HG03280 (cell line): ENCODE measurements around the gene GALNT2.

Experiments used
- ATAC-seq: cut with Tn5 transposase; IDR thresholded peaks from one replicate; pipeline ENCODE4 v1.9.1; 2021; ENCODE audit warnings: mild to moderate bottlenecking, moderate library complexity; ENCODE audit not compliant: unreplicated experiment

Gene GALNT2

DNA sequence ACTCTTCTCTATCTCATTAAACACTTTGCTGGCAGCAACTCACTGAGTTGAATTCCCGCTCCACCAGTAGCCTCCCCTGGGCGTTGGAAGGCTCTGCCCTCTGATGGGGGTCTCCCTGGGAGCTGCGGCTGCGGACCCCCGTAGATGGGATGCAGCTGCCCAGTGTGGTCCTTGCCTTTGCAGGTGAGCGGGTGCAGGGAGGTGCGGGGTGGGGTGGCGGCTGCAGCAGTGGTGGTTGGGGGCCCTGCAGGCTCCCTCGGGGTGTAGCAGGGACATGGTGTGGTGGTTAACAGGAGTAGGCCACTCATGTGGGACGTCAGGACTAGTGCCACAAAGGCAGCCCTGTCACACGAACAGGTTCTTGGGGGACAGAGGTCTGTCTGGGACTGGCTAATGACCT is 42.0 kb downstream of the GALNT2 start:
- ATAC-seq = no peak

DNA sequence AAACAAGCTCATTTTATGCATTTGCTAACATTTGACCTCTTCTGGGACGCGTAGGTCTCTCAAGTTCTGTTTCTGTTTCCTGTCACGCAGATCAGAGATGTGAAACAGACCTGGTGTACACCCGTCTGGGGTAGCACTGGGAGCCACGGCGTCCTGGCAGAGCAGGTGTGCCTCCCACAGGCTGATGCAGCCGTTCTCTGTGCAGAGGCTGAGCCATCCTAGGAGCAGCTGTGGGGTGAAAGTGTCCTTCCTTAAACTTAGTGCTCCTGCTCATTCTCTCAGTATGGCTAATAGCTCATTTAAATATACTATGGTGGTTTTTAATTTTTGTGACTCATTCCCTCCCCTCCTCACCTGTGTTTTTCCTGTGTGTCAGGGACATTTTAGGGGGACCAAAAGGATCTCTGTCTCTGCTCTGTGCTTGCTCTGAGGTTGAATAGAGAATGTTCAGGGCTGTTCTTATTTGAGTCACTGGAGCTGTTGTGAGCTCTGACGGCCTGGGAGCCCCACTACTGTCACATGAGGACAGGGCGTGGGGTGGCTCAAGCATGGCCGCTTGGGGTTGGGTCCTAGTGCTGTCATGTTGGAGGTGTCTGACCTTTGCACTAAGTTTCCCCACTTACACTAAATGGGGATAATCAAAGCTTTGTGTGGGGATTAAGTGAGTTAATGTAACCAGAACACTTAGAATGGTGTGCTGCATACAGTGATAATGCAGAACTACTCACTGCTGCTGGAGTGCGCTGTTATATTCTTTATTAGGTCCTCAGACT is 43.0 kb downstream of the GALNT2 start:
- ATAC-seq = peak; percentile 86

DNA sequence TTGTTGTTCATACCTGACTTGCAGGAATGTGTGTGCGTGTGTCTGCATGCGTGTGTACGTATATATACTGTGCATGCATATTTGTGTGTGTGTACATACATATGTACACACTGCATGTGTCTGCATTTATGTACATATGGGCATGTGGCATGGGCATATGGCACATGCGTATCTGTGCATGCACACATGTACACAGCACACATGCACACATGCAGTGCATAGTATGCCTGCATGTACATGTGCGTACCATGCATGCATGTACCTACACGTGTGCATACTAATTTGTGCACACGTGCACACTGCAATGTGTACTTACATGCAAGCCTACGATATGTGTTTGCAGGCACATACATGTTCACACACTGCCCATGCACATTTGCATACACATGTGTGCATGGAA is 43.9 kb downstream of the GALNT2 start:
- ATAC-seq = no peak

DNA sequence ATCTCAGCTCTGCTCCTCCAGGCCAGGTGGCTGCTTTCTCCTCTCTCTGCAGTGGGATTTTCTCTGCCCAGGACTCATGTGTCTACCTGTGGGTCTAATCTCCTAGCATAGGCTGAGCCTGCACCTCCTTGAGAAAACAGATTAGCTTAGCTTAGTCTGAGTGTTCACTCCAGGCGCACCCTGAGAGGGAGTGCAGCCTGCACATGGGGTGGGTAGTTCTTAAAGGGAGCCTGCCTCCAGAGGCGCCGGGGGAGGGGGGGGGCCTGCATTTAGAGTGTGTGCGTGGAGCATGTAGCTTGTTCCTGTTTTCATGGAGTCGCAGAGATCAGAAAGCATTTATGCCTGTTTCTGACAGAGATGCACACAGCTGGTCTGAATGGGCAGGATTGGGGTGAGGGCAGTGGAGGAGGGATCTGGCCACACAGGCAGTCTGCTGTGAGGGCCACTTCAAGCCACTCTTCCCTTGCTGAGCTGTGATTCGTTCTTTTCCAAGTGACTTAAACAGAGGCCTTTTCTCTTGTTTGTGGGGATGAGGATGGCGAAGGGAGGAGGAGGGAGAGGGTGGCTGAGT is 45.2 kb downstream of the GALNT2 start:
- no peak for ATAC-seq

DNA sequence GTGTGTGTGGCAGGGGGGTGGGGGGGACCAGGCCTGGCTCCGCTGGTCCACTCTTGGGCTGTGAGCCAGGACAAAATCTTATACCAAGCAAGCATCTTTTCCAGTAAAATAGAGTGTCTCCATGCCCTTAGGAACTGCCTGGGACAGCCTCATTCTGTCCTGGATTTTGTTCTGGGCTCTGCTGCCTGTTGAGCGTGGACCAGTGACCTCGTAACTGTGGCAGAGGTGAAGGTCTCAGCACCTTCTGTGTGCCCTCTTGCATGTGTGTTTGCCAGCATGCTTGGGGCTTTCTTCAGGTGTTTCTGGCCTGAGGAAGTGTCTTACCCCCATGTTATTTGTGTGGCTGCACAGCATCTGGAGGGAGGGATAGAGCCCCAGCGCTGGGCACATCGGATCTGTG is 45.7 kb downstream of the GALNT2 start:
- no peak for ATAC-seq

DNA sequence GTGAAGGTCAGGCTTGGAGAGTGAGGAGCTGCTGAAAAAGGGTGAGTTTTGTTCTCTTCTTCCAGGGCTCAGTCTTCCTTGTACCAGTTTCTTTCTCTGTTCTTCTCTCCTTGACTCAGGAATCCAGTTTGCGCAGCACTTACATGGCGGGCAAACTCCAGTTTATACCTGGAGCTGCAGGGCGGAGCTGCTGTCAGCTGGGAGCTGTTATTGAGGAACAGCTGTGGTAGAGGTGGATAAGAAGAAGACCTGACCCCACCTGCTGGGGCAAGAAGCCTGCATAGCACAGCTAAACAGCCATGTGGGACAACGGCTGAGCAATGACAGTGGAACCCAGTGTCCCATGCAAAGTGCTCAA is 46.2 kb downstream of the GALNT2 start:
- no peak for ATAC-seq

DNA sequence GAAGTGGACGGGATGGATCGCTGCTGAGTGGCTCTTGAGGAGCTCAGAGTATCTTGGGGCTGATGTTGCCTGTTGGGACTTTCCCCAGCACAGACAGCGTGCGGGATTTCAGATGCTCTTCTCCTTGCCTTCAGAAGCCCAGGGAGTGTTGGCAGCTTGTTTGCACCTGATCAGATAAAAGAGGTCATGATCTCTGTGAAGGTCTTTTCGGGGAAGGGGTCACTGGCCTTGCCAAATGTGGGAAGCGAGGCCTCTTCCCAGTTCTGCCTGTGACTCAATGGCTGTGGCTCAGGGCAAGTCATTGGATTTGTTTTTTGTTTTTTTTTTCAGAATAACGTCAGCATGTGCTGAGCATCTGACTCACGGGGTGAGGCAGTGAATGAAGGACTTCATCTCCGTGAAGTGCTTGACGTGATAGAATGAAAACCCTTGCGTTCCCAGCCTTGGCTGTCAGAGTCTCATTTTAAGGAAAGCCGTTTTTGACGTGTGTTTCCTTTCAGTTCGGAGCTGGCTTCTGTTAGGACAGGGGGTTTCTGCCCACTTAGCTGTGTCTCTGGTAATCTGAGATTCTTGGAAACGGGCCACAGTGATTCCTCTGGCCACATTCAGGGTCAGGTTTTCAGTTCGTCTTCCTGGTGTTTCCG is 46.7 kb downstream of the GALNT2 start:
- ATAC-seq = no peak

DNA sequence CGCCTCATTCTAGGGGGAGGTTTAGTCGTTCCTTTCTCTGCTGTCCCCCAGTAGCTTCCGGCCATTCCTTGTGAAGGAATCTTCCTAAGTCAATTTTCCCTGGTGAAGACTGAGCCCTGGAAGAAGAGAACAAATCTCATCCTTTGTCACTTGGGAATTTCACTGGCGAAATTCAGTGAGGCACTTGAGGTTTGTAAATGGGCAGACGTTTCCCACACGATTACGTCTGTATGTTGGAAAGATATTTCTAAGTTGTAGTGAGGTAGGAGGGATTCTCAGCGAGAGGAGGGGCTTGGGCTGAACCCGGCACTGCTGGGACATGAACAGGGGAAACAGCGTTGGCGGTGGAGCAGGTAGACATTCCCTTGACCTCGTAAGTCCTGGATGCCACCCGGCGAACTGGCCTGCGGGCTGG is 47.2 kb downstream of the GALNT2 start:
- no peak for ATAC-seq

DNA sequence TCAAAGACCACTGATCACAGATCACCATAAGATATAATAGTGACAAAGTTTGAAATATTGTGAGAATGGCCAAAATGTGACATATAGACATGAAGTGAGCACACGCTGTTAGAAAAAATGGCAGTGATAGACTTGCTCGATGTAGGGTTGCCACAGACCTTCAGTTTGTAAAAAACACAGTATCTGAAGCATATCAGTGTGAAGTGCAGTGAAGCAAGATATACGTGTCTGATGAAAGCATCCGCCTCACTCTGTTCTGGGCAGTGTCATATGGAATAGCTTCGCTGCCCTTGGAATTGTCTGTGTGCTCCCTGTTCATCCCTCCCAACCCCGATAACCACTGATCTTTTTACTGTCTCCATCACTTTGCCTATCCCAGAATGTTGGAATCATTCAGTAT is 50.7 kb downstream of the GALNT2 start:
- ATAC-seq = no peak

DNA sequence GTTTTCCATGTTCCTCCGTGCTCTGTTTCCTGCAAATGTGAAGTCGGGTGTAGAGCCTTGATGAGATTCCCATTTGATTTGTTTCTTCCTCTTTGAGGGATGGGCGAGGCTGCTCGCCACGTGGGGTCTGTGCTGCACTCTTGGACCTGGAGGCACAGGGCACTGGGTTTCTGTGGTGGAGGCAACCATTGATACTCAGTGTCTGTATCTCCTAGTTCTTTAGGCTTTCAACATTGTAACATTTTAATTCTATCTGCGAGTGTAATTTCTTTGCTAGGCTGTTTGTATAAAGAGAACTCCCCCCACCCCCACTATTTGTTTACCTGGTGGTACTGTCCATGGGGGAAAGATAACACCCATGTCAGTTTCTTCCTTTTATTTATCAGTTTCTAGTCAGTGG is 52.3 kb downstream of the GALNT2 start:
- no peak for ATAC-seq

DNA sequence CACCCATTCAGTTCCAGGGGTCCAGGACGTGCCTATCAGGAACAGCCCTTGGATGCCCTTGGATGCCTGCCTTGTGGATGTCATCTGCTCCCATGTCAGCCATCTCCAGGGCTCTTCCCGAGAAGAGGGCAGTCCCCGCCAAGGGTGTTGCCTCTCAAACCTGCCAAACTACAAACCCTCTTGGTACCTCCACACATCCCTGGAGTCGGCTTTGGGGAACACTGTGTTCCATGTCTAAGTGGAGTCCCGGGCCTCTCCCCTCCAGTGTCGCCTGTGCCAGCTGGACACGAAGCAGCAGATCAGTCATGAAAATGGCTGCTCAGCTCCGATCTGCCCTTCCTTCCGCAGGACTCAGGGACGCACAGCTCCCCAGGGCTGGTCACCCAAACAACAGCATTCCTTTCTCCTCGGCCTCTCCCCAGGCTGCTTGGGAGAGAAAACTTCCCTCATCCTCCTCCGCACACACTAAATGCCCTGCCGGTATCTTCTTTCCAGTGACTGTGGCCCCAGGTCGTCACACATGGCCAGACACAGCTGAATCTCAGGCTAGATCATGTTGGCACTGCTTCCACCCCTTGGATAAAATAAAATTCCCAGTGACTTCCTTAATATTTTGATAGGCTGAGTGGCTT is 53.4 kb downstream of the GALNT2 start:
- no peak for ATAC-seq

DNA sequence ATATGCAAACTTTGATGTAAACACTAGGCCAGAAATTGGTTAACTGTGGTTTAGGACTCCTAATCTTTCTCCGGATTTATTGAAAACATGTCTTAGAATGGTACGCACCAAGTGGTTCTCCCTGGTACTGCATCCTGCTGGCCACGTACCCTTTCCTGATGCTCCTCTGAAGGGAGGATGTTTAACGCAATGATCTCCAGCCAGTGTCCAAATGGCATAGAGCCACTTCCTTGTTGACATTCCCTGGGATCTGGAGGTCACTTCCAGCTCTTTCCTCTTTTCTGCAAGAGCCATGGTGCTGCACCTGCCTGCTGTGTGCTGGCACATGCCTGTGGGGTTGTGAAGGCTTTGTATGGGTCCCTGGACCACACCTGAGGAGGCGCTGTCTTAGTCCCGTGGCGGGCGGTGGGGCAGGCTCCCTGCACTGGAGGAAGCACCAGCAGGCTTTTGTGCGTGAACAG is 53.9 kb downstream of the GALNT2 start:
- ATAC-seq = no peak

DNA sequence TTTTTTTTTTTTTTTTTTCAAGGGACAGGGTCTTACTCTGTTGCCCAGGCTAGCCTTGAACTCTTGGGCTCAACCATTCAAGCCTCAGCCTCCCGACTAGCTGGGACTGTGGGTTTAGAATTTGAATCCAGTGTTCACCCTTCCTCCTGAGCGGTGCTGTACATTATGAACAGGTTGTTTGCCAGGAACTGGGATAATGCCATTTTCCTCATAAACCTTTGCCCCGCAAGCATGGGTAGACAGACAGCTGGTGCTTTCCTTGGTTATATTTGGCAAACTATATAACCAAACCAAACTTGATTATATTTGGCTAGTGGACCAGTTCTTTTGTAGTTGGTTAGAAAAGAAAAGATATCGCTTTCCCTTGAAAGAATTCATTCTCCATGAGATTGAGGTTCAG is 54.9 kb downstream of the GALNT2 start:
- no peak for ATAC-seq

DNA sequence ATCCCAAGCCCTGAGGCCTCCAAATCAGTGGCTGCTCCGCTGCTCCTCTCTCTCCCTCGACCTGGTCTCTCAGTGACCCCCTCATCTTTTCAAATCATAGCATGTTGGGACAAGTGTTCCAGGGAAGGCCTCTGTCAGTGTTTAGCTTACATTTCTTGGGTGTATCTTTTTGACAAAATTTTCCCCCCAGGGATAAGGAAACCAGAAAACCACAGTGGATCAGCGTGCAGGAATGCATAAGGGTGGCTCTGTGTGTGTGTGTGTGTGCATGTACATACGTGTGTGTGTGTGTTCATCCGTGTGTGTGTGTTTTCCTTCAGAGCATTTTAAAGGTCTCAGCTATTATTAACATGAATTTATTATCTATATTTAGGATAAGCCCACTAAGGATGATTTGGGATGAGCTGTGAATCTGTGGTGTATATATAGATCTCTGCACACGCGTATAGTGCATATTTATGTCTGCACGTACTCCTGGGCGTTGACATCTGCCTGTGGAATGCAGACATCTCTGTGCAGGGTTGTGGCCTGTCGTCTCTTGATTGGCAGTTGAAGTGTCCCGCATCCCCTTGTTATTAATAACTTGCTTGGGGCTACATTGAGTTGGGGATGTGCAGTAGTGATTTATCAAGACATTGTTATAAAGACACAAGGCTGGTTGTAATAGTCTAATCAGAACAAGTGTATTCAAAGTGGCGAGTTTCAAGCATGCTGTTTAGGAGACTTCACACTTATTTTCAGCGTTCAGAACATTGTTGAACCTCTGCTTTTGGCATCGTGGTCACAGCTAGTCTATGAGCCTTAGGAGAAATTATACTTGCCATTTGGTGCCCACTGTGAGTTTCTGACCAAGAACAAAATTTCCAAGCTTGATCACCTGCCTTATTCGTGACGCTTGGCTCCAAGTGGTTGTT is 55.6 kb downstream of the GALNT2 start:
- no peak for ATAC-seq

DNA sequence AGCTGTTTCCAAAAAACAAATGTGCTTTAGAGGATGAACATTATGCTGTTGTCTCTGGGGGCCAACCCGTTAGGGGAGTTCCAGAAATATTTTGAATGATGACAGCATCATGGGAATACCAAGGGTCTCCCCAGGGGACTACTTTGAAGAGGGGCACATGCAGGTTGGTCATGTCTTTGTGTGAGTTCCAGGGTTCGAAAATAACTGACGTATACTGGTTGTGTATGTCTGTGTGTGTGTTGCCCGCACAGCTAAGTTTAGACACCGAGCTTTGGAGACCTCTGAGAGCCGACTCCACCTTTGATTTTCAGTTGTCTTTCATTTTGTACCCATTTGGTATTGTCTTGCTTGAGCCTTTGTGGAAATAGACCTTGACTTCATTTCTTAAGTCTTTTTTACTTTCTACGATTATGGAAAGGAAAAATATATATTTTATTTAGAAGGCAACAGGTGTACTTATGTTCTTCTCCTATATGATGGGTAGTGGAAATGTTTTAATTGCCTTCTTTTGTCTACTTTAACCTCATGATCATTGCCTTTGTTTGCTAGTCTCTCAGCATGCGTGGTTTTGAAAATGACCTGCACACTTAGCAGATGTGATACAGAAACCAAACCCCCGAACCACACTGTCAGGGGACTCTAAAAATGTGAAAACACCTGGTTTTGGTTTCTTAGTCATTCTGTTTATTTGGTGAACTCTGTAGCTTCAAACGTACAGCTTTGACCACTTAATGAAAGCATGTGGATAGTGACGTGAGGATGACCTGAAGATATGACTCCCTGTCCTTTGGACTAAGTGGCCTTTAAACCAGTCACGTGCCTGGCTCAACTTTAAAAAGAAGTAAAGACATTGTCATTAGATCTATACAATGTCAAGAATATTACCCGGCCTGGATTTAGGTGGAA is 56.5 kb downstream of the GALNT2 start:
- peak; percentile 87 for ATAC-seq

DNA sequence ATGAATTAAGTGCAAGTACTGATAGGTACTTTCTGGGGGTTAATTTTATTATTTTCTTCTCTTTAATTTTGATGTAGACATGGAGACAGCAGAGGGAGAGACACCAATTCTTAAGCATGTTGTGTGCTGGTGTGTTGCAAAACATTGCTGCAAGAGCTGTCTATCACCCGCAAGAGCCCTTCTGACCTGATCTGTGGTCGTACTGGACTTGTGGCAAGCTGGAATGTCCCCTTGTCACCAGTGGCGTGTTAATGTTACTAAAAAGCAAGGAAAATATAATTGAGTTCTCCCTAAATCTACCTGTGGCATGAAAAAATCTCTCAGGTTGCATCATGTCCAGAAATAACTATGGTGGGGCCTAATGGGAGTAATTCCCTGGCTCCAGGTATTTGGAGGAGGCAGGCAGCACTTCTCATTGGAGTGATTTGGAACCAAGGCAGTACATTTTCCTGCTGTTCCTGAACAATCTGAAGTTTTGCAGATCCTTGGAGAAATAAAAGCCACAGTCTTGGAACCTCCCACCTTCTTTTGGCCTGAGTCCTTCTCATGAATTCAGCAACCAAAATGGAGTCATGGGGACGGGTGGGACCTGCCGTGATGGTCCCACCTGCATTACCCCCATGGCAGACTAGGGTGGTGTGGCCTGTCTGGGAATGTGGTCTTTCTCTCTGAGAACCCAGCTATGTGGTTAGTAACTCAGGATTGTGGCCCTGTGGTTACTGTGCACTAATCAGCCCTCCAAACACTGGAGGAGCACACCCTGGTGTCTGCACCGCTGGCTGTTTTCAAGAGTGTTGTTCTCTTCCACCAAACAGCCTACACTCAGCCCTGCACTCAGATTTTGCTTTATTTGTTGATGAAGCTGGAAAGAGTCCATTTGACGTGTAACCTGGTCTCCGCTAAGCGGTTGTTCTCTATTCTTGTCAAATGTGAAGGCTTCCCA is 57.4 kb downstream of the GALNT2 start:
- no peak for ATAC-seq

DNA sequence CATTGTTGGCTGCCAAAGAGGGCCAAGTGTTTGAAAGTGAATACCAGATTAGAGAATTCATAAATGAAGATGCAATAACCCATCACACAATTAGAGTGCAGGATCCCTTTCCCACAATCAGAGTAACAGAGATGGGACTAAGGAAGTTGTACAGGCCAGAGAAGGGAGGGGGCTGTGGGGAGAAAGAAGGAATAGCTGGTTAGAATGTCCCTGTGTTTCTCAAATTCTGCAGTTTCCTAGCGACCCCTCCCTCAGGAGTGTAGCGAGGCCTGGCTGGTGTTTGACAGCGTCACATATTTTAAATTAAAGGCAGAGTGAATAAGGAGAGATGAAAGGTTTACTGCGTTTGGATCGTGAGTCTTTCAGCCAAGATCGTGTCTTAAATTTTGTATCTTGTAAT is 58.1 kb downstream of the GALNT2 start:
- no peak for ATAC-seq

DNA sequence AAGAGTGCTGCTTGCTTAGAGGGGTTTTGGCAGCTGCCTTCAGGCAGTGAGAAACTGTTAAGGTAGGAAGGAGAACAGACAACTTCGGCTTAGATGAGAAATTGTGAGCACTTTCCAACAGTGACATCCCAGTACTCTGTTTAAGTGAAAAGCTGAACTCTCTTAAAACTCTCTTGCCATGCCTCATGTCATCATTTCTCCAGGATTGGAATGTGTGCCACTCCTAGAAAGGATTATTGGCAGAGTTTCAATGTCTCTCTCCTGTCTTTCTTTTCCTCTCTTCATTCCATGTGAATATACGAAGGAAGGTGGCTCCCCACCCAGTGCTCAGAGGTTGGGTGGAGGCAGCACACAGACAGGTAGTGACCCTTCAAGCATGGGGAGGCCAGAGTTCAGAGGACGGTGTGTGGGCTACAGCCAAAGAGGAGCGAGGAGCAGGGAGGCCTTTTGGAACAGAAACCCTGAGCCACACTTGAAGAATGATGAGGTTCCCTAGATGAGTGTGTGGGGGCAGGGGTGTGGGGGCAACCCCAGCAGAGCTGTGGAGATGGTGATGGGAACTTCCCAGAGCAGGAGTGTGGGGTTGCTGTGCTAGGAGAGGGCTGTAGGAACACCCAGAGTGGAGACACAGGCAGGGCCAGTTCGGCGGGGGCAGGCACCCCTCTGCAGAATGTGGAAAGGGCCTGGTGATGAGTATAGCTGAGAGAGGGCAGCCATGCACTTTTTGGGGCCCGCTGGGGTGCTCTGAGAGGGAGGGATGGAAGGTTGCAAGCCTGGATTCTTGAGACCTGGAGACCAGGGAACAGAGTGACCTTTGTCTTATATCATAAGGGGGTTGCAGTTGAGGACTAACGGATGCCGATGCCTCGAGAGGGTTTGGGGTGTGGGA is 58.8 kb downstream of the GALNT2 start:
- no peak for ATAC-seq
